MM.1S (cell line): ENCODE results near the gene KCNMA1.

Source experiments
- DNase-seq: peaks from one replicate; pipeline ENCODE4 v3.0.0-alpha.2; 2015
- H2AFZ ChIP-seq: fragments of 300-600 bp; sonication (generic); 2 replicates; pipeline ENCODE4 v1.6.0; 2016; ENCODE audit warnings: antibody characterized with exemption, low read length
- H3F3A ChIP-seq: fragments of 300-600 bp; sonication (generic); 2 replicates; pipeline ENCODE4 v1.6.1; 2016; ENCODE audit warnings: mild to moderate bottlenecking, antibody characterized with exemption, low read length, moderate library complexity, mixed read lengths; ENCODE audit not compliant: insufficient read depth
- H3K27ac ChIP-seq: fragments of 300-600 bp; sonication (generic); 2 replicates; pipeline ENCODE4 v1.5.1; 2016; ENCODE audit warnings: mild to moderate bottlenecking, low read length
- H3K27me3 ChIP-seq: fragments of 300-600 bp; sonication (generic); replicated peaks from 2 replicates; pipeline ENCODE4 v1.6.0; 2016; ENCODE audit warnings: low read length; ENCODE audit not compliant: insufficient read depth
- H3K36me3 ChIP-seq: fragments of 300-600 bp; sonication (generic); replicated peaks from 2 replicates; pipeline ENCODE4 v1.6.1; 2016; ENCODE audit warnings: mild to moderate bottlenecking, low read length, mixed read lengths; ENCODE audit not compliant: insufficient read depth
- H3K4me1 ChIP-seq: fragments of 300-600 bp; sonication (generic); 2 replicates; pipeline ENCODE4 v1.6.1; 2016; ENCODE audit warnings: low read length, mixed read lengths
- H3K4me2 ChIP-seq: fragments of 300-600 bp; sonication (generic); 2 replicates; pipeline ENCODE4 v1.6.0; 2016; ENCODE audit warnings: low read depth, low read length
- H3K4me3 ChIP-seq: fragments of 300-600 bp; sonication (generic); 2 replicates; pipeline ENCODE4 v1.5.1; 2016; ENCODE audit warnings: low read length, mixed read lengths
- H3K79me2 ChIP-seq: fragments of 300-600 bp; sonication (generic); 2 replicates; pipeline ENCODE4 v1.6.1; 2016; ENCODE audit warnings: mixed run types, low read length, mixed read lengths
- H3K9ac ChIP-seq: fragments of 300-600 bp; sonication (generic); 2 replicates; pipeline ENCODE4 v1.6.1; 2016; ENCODE audit warnings: low read length, mixed read lengths
- H3K9me2 ChIP-seq: fragments of 300-600 bp; sonication (generic); replicated peaks from 2 replicates; pipeline ENCODE4 v1.6.1; 2016; ENCODE audit warnings: mild to moderate bottlenecking, low read length, mixed read lengths; ENCODE audit not compliant: insufficient read depth
- H3K9me3 ChIP-seq: fragments of 300-600 bp; sonication (generic); replicated peaks from 2 replicates; pipeline ENCODE4 v1.6.1; 2016; ENCODE audit warnings: mild to moderate bottlenecking, low read length, mixed read lengths; ENCODE audit not compliant: insufficient read depth
- H4K20me1 ChIP-seq: fragments of 300-600 bp; sonication (generic); 2 replicates; pipeline ENCODE4 v1.6.1; 2016; ENCODE audit warnings: mild to moderate bottlenecking, low read length, moderate library complexity, mixed read lengths; ENCODE audit not compliant: insufficient read depth
- EZH2 ChIP-seq: fragments of 300-600 bp; sonication (generic); optimal IDR thresholded peaks from 2 replicates; pipeline ENCODE3; 2017; ENCODE audit warnings: low read depth, mild to moderate bottlenecking, antibody characterized with exemption, low read length, mixed read lengths
- EZH2phosphoT487 ChIP-seq: fragments of 300-600 bp; sonication (generic); IDR thresholded peaks from 2 replicates; pipeline ENCODE4 v1.6.1; 2018; ENCODE audit warnings: antibody characterized with exemption, low read length
- TF ChIP-seq, protein P1 (sequence below): fragments of 300-600 bp; sonication (generic); IDR thresholded peaks from 2 replicates; pipeline ENCODE4 v1.5.1; 2016; ENCODE audit warnings: antibody characterized with exemption, low read length, mixed read lengths

KCNMA1 gene

DNA sequence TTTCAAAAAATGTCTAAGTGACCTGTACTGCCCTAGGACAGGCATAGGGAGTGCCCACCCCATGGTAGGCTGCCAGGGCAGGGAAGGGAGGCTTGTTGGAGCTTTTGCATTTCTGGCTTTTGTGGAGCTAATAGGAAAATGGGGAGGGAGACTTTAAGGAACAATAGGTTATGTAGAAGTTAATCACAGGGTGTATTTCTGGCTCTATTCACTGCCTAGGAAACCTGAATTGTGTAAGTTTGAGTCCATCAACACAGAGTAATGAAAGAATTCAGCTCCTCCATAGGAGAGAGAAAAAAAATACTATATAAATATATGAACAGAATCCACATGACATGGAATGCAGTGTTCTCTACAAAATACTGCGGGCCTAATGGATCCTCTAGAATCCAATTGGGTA lies 661.5 kb downstream of the KCNMA1 start:
- H3K27ac ChIP-seq, result no peak overlapping the region
- no peaks in the 10 kb centered on the region for H3F3A ChIP-seq
- H3K36me3 ChIP-seq, result no peaks in the 10 kb centered on the region
- H3K9ac ChIP-seq, result no peak overlapping the region
- H3K27me3 ChIP-seq, result no peaks in the 10 kb centered on the region
- no peak overlapping the region for H3K4me2 ChIP-seq
- H3K4me1 ChIP-seq, result no peaks in the 10 kb centered on the region
- TF ChIP-seq, protein P1, sequence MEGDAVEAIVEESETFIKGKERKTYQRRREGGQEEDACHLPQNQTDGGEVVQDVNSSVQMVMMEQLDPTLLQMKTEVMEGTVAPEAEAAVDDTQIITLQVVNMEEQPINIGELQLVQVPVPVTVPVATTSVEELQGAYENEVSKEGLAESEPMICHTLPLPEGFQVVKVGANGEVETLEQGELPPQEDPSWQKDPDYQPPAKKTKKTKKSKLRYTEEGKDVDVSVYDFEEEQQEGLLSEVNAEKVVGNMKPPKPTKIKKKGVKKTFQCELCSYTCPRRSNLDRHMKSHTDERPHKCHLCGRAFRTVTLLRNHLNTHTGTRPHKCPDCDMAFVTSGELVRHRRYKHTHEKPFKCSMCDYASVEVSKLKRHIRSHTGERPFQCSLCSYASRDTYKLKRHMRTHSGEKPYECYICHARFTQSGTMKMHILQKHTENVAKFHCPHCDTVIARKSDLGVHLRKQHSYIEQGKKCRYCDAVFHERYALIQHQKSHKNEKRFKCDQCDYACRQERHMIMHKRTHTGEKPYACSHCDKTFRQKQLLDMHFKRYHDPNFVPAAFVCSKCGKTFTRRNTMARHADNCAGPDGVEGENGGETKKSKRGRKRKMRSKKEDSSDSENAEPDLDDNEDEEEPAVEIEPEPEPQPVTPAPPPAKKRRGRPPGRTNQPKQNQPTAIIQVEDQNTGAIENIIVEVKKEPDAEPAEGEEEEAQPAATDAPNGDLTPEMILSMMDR, result no peak
- TF ChIP-seq EZH2phosphoT487, result no peak
- no peak for TF ChIP-seq EZH2
- H3K9me2 ChIP-seq, result no peaks in the 10 kb centered on the region
- no peak overlapping the region for H3K4me3 ChIP-seq
- DNase-seq, result no peak
- H3K79me2 ChIP-seq, result no peaks in the 10 kb centered on the region
- no peaks in the 10 kb centered on the region for H4K20me1 ChIP-seq
- no peaks in the 10 kb centered on the region for H3K9me3 ChIP-seq
- H2AFZ ChIP-seq, result no peak overlapping the region

DNA sequence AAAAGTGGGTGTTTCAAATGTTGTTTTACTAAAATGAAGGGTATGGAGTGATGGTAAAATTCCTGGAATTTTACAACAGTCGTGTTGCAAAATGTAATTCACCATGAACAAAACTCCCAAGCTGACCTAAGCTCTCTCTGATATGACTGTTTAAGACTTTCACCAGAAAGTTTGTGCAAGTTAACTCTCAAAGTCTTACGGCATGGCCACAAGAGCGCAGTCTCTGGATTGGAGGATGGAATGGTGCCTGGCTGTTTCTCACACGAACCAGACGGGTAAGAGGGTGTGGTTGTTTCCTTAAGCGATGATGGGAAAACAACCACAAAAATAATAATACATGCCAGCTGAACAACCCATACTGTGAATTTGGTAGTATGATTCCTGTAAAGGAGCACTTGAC lies 662.5 kb downstream of the KCNMA1 start:
- no peak for TF ChIP-seq EZH2
- no peak overlapping the region for H3K4me3 ChIP-seq
- no peaks in the 10 kb centered on the region for H3K36me3 ChIP-seq
- no peaks in the 10 kb centered on the region for H3K9me3 ChIP-seq
- no peaks in the 10 kb centered on the region for H3K4me1 ChIP-seq
- H4K20me1 ChIP-seq, result no peaks in the 10 kb centered on the region
- H3F3A ChIP-seq, result no peaks in the 10 kb centered on the region
- H3K27ac ChIP-seq, result no peak overlapping the region
- no peaks in the 10 kb centered on the region for H3K79me2 ChIP-seq
- DNase-seq, result no peak
- no peaks in the 10 kb centered on the region for H3K9me2 ChIP-seq
- H3K4me2 ChIP-seq, result no peak overlapping the region
- H3K27me3 ChIP-seq, result no peaks in the 10 kb centered on the region
- no peak overlapping the region for H3K9ac ChIP-seq
- no peak overlapping the region for H2AFZ ChIP-seq

DNA sequence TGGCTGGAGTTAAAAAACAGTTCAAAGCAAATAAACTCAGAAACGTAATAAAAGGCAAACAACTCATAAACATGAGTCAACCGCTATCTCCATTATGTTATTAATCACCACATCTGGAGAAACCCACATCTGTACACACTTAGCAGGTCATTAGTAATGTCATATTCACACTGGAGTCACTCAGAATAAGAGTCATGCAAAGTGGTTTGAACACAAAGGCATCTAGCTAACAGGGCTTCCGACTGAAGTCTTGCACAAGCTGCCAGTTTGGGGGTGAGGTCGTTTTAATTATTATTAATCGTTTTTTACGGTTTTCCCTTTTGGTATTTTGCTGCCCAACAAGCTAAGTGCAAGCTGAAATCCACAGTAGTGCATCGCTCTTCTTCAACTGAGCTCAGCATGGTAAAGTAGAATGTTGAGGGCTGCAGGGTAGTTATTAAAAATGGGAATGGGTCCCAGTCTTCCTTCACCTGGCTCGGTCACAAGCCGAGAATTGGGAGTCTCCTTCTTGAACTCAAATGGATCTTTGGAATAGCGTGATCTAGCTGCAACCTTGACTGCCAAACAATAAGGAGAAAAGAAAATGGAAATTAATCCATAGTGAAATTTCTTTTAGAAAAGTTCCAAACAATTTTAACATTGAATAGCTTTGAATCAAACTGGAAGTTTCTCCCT lies 663.5 kb downstream of the KCNMA1 start:
- H4K20me1 ChIP-seq, result no peaks in the 10 kb centered on the region
- no peak for DNase-seq
- H3K9me2 ChIP-seq, result no peaks in the 10 kb centered on the region
- H3K4me2 ChIP-seq, result no peak overlapping the region
- no peaks in the 10 kb centered on the region for H3K36me3 ChIP-seq
- no peak overlapping the region for H3K27ac ChIP-seq
- no peaks in the 10 kb centered on the region for H3K9me3 ChIP-seq
- H3K4me1 ChIP-seq, result no peaks in the 10 kb centered on the region
- no peak overlapping the region for H3K4me3 ChIP-seq
- no peak overlapping the region for H3K9ac ChIP-seq
- no peaks in the 10 kb centered on the region for H3K79me2 ChIP-seq
- no peaks in the 10 kb centered on the region for H3F3A ChIP-seq
- TF ChIP-seq, protein P1, result no peak
- TF ChIP-seq EZH2, result no peak
- TF ChIP-seq EZH2phosphoT487, result no peak
- no peak overlapping the region for H2AFZ ChIP-seq
- H3K27me3 ChIP-seq, result no peaks in the 10 kb centered on the region

DNA sequence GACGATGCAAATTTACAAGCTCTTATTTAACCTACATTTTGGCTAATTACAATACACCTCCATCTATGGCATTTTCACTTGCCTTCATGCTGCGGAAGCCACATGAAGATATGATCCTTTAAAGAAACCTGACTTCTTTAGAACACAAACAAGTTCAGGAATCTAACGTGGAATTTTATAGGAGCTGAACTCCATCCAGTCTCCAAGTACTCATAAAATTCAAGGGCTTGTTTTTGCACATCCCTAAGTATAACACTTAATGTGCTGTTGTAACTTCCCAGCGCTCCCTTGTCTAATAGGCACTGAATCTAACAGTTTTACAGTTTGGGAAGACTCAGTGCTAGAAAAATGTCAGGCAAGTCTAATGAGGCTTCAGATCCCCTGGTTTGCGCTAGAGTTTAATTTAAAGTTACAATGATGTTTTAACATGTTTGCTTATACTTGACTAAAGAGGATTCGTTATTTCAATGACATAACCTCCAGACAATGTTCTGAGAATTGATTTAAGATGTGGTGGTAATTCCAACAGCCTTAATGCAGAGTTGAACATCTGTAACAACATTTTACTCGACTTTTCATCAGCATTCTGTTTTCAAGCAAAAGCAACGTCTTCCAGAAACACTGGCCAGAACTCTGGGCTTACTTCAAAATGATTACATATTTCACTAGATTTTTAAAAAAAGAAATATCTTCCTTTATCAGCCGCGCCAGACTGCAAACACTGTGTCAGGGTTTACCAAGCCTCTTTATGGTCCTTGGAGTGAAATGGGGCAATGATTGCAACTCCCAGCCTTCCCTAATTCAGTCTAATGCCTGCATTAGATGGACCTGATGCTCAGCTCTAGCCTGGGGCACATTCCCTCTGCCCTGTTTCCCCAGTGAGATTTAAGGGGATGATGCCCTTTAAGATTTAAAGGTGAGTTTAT lies 664.3 kb downstream of the KCNMA1 start:
- no peaks in the 10 kb centered on the region for H3K79me2 ChIP-seq
- no peak for TF ChIP-seq EZH2
- TF ChIP-seq, protein P1, result no peak
- no peak for TF ChIP-seq EZH2phosphoT487
- H3K36me3 ChIP-seq, result no peaks in the 10 kb centered on the region
- H3K9ac ChIP-seq, result no peak overlapping the region
- no peaks in the 10 kb centered on the region for H4K20me1 ChIP-seq
- H3K9me2 ChIP-seq, result no peaks in the 10 kb centered on the region
- no peak overlapping the region for H3K4me2 ChIP-seq
- H3F3A ChIP-seq, result no peaks in the 10 kb centered on the region
- no peak overlapping the region for H2AFZ ChIP-seq
- no peak for DNase-seq
- no peaks in the 10 kb centered on the region for H3K4me1 ChIP-seq
- H3K4me3 ChIP-seq, result no peak overlapping the region
- H3K27me3 ChIP-seq, result no peaks in the 10 kb centered on the region
- H3K27ac ChIP-seq, result no peak overlapping the region
- no peaks in the 10 kb centered on the region for H3K9me3 ChIP-seq
